ENCODE results near the gene CTR9.

- TF ChIP-seq CTCF (IDR thresholded peaks at IDR 0.05), result no peak
- TF ChIP-seq POLR2A (IDR thresholded peaks at IDR 0.05), result no peak
Measured at GRCh38 chr11:10777806-10778205, 26.8 kb downstream of the CTR9 start.

All from body of pancreas (tissue), 4 donors.